H1 (cell line): ENCODE data around the gene HDAC3. TPM values are rescaled to one million over a fixed set of nuclear protein-coding genes. Genes with fewer than 3 reads are reported as not detected.

ENCODE experiments used
- CTCF ChIA-PET: fragments of 300-600 bp; sonication (Branson Sonifier 250); formaldehyde crosslinking; loops from one replicate; lab custom pipeline; 2021; ENCODE audit not compliant: partially characterized antibody; lab: Charles Lee
- POLR2A ChIA-PET: fragments of 300-600 bp; sonication (Branson Sonifier 250); formaldehyde crosslinking; loops from one replicate; lab custom pipeline; 2021; ENCODE audit warnings: inconsistent platforms; ENCODE audit not compliant: partially characterized antibody; lab: Charles Lee
- DNase-seq, 2 experiments: peaks; one replicate each; pipeline versions ENCODE4 v3.0.0 to v3.0.0-alpha.2; 2010 to 2022; ENCODE audit warnings: low spot score in 2 of 2, low read depth in 1 of 2, mixed read lengths in 1 of 2
- FAIRE-seq: peaks from 2 replicates; lab custom pipeline; 2011; peaks lifted over from hg19 to GRCh38; lab: Jason Lieb, UNC
- H2AFZ ChIP-seq: 2 replicates; pipeline ENCODE4 v1.8.1; 2012; ENCODE audit warnings: low read length, inconsistent platforms
- H2AK5ac ChIP-seq: 2 replicates; pipeline ENCODE4 v1.6.1; 2013; ENCODE audit warnings: low read depth, low read length
- H2BK120ac ChIP-seq: replicated peaks from 2 replicates; pipeline ENCODE3; 2013; ENCODE audit warnings: low read depth, low read length, inconsistent platforms
- H2BK12ac ChIP-seq: 2 replicates; pipeline ENCODE4 v1.6.1; 2013; ENCODE audit warnings: low read depth, low read length
- H2BK15ac ChIP-seq: 2 replicates; pipeline ENCODE4 v1.6.1; 2013; ENCODE audit warnings: low read length
- H2BK20ac ChIP-seq: 2 replicates; pipeline ENCODE4 v1.6.1; 2013; ENCODE audit warnings: low read length
- H2BK5ac ChIP-seq: 2 replicates; pipeline ENCODE4 v1.6.1; 2013; ENCODE audit warnings: low read depth, low read length
- H3K14ac ChIP-seq: 2 replicates; pipeline ENCODE4 v1.6.1; 2013; ENCODE audit warnings: inconsistent platforms; ENCODE audit not compliant: insufficient read length
- H3K18ac ChIP-seq: 2 replicates; pipeline ENCODE4 v1.6.1; 2013; ENCODE audit warnings: low read length; ENCODE audit errors: extremely low read depth
- H3K23ac ChIP-seq: 2 replicates; pipeline ENCODE4 v1.6.1; 2013; ENCODE audit warnings: inconsistent platforms; ENCODE audit not compliant: insufficient read length
- H3K23me2 ChIP-seq: 2 replicates; pipeline ENCODE4 v1.6.1; 2013; ENCODE audit warnings: low read depth, low read length
- H3K27ac ChIP-seq: 2 replicates; pipeline ENCODE4 v1.6.1; 2011; ENCODE audit warnings: low read depth, low read length, inconsistent platforms
- H3K27me3 ChIP-seq, 4 experiments: replicated peaks in 1 of 4; 1 replicate in 1 of 4; 2 replicates in 3 of 4; pipeline versions ENCODE4 v1.6.1 to v1.8.1; 2011 to 2013; ENCODE audit warnings: low read length in 3 of 4, mild to moderate bottlenecking in 3 of 4, inconsistent platforms in 2 of 4, mixed read lengths in 2 of 4, moderate library complexity in 1 of 4; ENCODE audit not compliant: control insufficient read depth in 3 of 4, insufficient read depth in 3 of 4; ENCODE audit errors: extremely low read depth in 1 of 4
- H3K36me3 ChIP-seq, 4 experiments: 2 replicates each; pipeline versions ENCODE4 v1.6.1 to v1.8.1; 2011 to 2013; ENCODE audit warnings: mild to moderate bottlenecking in 4 of 4, low read length in 3 of 4, moderate library complexity in 2 of 4, control low read depth in 1 of 4, inconsistent platforms in 1 of 4; ENCODE audit not compliant: insufficient read depth in 4 of 4, control insufficient read depth in 2 of 4
- H3K4ac ChIP-seq: replicated peaks from 2 replicates; pipeline ENCODE3; 2013; ENCODE audit warnings: low read length, low read depth, mixed read lengths, inconsistent platforms; ENCODE audit not compliant: insufficient read length
- H3K4me1 ChIP-seq, 4 experiments: replicated peaks in 1 of 4; 1 replicate in 1 of 4; 2 replicates in 3 of 4; pipeline versions ENCODE4 v1.6.1 to v1.8.1; 2011 to 2013; ENCODE audit warnings: low read length in 3 of 4, inconsistent platforms in 2 of 4, mixed read lengths in 1 of 4; ENCODE audit not compliant: insufficient read depth in 4 of 4, control insufficient read depth in 3 of 4
- H3K4me2 ChIP-seq, 2 experiments: 2 replicates each; pipeline versions ENCODE4 v1.6.1 to v1.8.1; 2011 to 2013; ENCODE audit warnings: low read depth in 2 of 2, low read length in 2 of 2, control low read depth in 1 of 2, inconsistent platforms in 1 of 2, mild to moderate bottlenecking in 1 of 2; ENCODE audit not compliant: insufficient read depth in 1 of 2
- H3K4me3 ChIP-seq, 4 experiments: fragments of 200-600, 300-600 bp in 1 of 4; sonication (generic), shearing (Covaris generic), sonication (Bioruptor Twin) in 1 of 4; 2 replicates each; pipeline versions ENCODE4 v1.5.1 to v1.8.1; 2011 to 2016; ENCODE audit warnings: low read length in 4 of 4, low read depth in 3 of 4, control low read depth in 2 of 4, inconsistent platforms in 2 of 4, mild to moderate bottlenecking in 2 of 4, mixed read lengths in 1 of 4, moderate library complexity in 1 of 4; ENCODE audit not compliant: insufficient read depth in 2 of 4; ENCODE audit errors: extremely low read depth in 1 of 4
- H3K56ac ChIP-seq: replicated peaks from 2 replicates; pipeline ENCODE3; 2013; ENCODE audit warnings: low read depth, mild to moderate bottlenecking, mixed read lengths, low read length, inconsistent platforms; ENCODE audit not compliant: insufficient read length
- H3K79me1 ChIP-seq: 2 replicates; pipeline ENCODE4 v1.6.1; 2013; ENCODE audit warnings: low read depth, low read length, control low read depth
- H3K79me2 ChIP-seq, 2 experiments: 2 replicates each; pipeline versions ENCODE4 v1.6.1 to v1.8.1; 2012 to 2013; ENCODE audit warnings: low read length in 2 of 2, mild to moderate bottlenecking in 2 of 2, inconsistent platforms in 1 of 2; ENCODE audit not compliant: insufficient read depth in 2 of 2, control insufficient read depth in 1 of 2
- H3K9ac ChIP-seq, 4 experiments: replicated peaks in 1 of 4; 1 replicate in 1 of 4; 2 replicates in 3 of 4; pipeline versions ENCODE4 v1.6.1 to v1.8.1; 2011 to 2013; ENCODE audit warnings: low read depth in 3 of 4, low read length in 3 of 4, control low read depth in 2 of 4, mild to moderate bottlenecking in 2 of 4, moderate library complexity in 2 of 4, inconsistent platforms in 1 of 4; ENCODE audit errors: extremely low read depth in 1 of 4
- H3K9me3 ChIP-seq, 2 experiments: 2 replicates each; pipeline versions ENCODE4 v1.6.1 to v1.8.1; 2012 to 2013; ENCODE audit warnings: mild to moderate bottlenecking in 2 of 2, moderate library complexity in 2 of 2, control low read depth in 1 of 2, inconsistent platforms in 1 of 2, low read depth in 1 of 2, low read length in 1 of 2, mixed read lengths in 1 of 2; ENCODE audit not compliant: insufficient read depth in 2 of 2
- H4K20me1 ChIP-seq, 2 experiments: replicated peaks in 1 of 2; 2 replicates each; pipeline versions ENCODE3 to v1.8.1; 2011 to 2013; ENCODE audit warnings: inconsistent platforms in 2 of 2, low read length in 2 of 2, mild to moderate bottlenecking in 1 of 2; ENCODE audit not compliant: insufficient read depth in 2 of 2, control insufficient read depth in 1 of 2
- H4K5ac ChIP-seq: 2 replicates; pipeline ENCODE4 v1.6.1; 2013; ENCODE audit warnings: low read length, low read depth, mixed read lengths, inconsistent platforms; ENCODE audit not compliant: insufficient read length
- H4K8ac ChIP-seq: 2 replicates; pipeline ENCODE4 v1.8.0; 2013; ENCODE audit warnings: mild to moderate bottlenecking, moderate library complexity, low read length, inconsistent platforms; ENCODE audit not compliant: insufficient read depth; ENCODE audit errors: extremely low read depth
- H4K91ac ChIP-seq: replicated peaks from 2 replicates; pipeline ENCODE3; 2013; ENCODE audit warnings: low read length, mixed read lengths, inconsistent platforms; ENCODE audit not compliant: insufficient read length
- ASH2L ChIP-seq: fragments of 200-600, 300-600 bp; sonication (generic); IDR thresholded peaks from one replicate; pipeline ENCODE4 v1.7.1; 2017; ENCODE audit warnings: low read length
- CBX5 ChIP-seq: fragments of 300-800, 300-1000 bp; sonication (generic); IDR thresholded peaks from 2 replicates; pipeline ENCODE4 v1.7.1; 2016; ENCODE audit warnings: antibody characterized with exemption, low read length, low read depth
- CHD2 ChIP-seq: IDR thresholded peaks from 2 replicates; pipeline ENCODE4 v1.6.1; 2012; ENCODE audit warnings: low read length, improper control_type of control experiment
- GABPA ChIP-seq: IDR thresholded peaks from 2 replicates; pipeline ENCODE4 v1.6.1; 2011; ENCODE audit warnings: mild to moderate bottlenecking, low read length, moderate library complexity, borderline replicate concordance; ENCODE audit not compliant: insufficient read depth
- JUN ChIP-seq: IDR thresholded peaks from 2 replicates; pipeline ENCODE4 v1.6.1; 2011; ENCODE audit warnings: low read depth, mild to moderate bottlenecking, improper control_type of control experiment, low read length
- RXRA ChIP-seq: IDR thresholded peaks from 2 replicates; pipeline ENCODE4 v1.6.1; 2011; ENCODE audit warnings: low read depth, mild to moderate bottlenecking, low read length, moderate library complexity; ENCODE audit not compliant: insufficient read depth
- WGBS, 2 experiments: shearing (Covaris generic) in 1 of 2; methylation state at CpG; one replicate each; pipeline versions ENCODE4 v1.1.6 to v1.1.7; 2013 to 2015; ENCODE audit warnings: low lambda C conversion rate in 2 of 2, mixed read lengths in 2 of 2, inconsistent platforms in 1 of 2, low coverage in 1 of 2, missing lambda C conversion rate in 1 of 2; ENCODE audit not compliant: insufficient replicate concordance in 2 of 2, insufficient coverage in 1 of 2, insufficient read length in 1 of 2; ENCODE audit errors: extremely low coverage in 1 of 2, missing lambda C conversion rate in 1 of 2; 5-methylcytosine and 5-hydroxymethylcytosine counted together
- polyA plus RNA-seq, 7 experiments: library from polyadenylated mRNA; depleted of rRNA in 3 of 7; stranded (reverse) in 5 of 7; unstranded in 2 of 7; fragments of >200 nt in 5 of 7; fragments of 200-250 nt in 2 of 7; gene quantifications; 1 replicate in 5 of 7; 2 replicates in 1 of 7; 4 replicates in 1 of 7; pipeline versions ENCODE4 v1.2.1 to v1.2.3, GENCODE V29; 2011 to 2013; ENCODE audit warnings: missing spikeins in 2 of 7, mixed read lengths in 2 of 7
- total RNA-seq: library from RNA; stranded (reverse); fragmentation: NEBNext Ultra II Directional; extraction: Animal tissue kit (Norgen Biotek cat#: 25700); gene quantifications from 2 replicates; pipeline ENCODE4 v1.2.1, GENCODE V29; 2021

Gene HDAC3
- total and polyA plus RNA-seq, 2 of the 8 experiments (the other 6 are each of a cell fraction or from before 2014, with no cell fraction given) = 99.0 to 120 TPM

- no peak overlapping the region for H3K56ac ChIP-seq
- TF ChIP-seq ASH2L = no peak
- no peak for TF ChIP-seq JUN
- TF ChIP-seq GABPA = no peak
- no peak for TF ChIP-seq CHD2
- no peak for TF ChIP-seq CBX5
- TF ChIP-seq RXRA = no peak
- no peak overlapping the region; the same call in 1 of the 2 replicates for H2AK5ac ChIP-seq
- FAIRE-seq = no peak
- peak overlapping the region; percentile 66 for H4K91ac ChIP-seq
- peak overlapping the region; percentile 46; the same call in 1 of the 2 replicates for H2BK15ac ChIP-seq
- H2AFZ ChIP-seq = no peak overlapping the region
- no peak overlapping the region; the same call in 1 of the 2 replicates for H3K27ac ChIP-seq
- H2BK5ac ChIP-seq = peak overlapping the region; percentile 90; the same call in 1 of the 2 replicates
- H2BK20ac ChIP-seq = peak overlapping the region; percentile 61; the same call in 1 of the 2 replicates
- H3K23ac ChIP-seq = no peak overlapping the region
- H3K23me2 ChIP-seq = peaks cover 1% of the 10 kb centered on the region; the same call in 1 of the 2 replicates
- DNase-seq = no peak
- no peak overlapping the region for H3K9ac ChIP-seq
- H4K20me1 ChIP-seq = peaks cover 0 to 6% of the 10 kb centered on the region in 2 experiments
- ChIA-PET POLR2A (interaction anchor here (0.7 to 1.9 kb wide), 8 partner anchors 10 to 213 kb away, joined by 3 to 8 read pairs (median 3); partner anchors contain the start of gene FCHSD1), CTCF (interaction anchor here (0.7 to 11.0 kb wide), 8 partner anchors 9 to 470 kb away, joined by 3 to 137 read pairs (median 7); no protein-coding TSS in a partner anchor)
- H3K4me2 ChIP-seq = 0 out of 4 replicates have a peak overlapping the region, but pooled peaks of 1 of the 2 experiments have one; percentile 19
- peaks cover 2 to 13% (median 8%) of the 10 kb centered on the region in 4 experiments; a peak in 5 of 7 replicates for H3K4me1 ChIP-seq
- peak overlapping the region; percentile 50; the same call in 1 of the 2 replicates for H2BK12ac ChIP-seq
- H3K79me2 ChIP-seq = no peaks in the 10 kb centered on the region
- no peaks in the 10 kb centered on the region for H3K27me3 ChIP-seq
- H3K79me1 ChIP-seq = no peaks in the 10 kb centered on the region
- no peak overlapping the region for H3K4me3 ChIP-seq
- H3K18ac ChIP-seq = peak overlapping the region; percentile 71
- H3K14ac ChIP-seq = no peak overlapping the region
- H4K8ac ChIP-seq = peak overlapping the region; percentile 35; the same call in 1 of the 2 replicates
- H4K5ac ChIP-seq = no peak overlapping the region
- WGBS, 2 experiments = 84% methylated on average over 13 of the region's 19 CpGs; no CpG with 5 or more reads in 1 of the 2 experiments
- no peak overlapping the region for H3K4ac ChIP-seq
- H3K9me3 ChIP-seq = no peaks in the 10 kb centered on the region
- H3K36me3 ChIP-seq = peaks cover 11 to 20% (median 12%) of the 10 kb centered on the region in 4 experiments; a peak in 6 of 8 replicates
- no peak overlapping the region for H2BK120ac ChIP-seq
Measured at GRCh38 chr5:141672841-141673813, 36.5 kb upstream of the HDAC3 start.
